Measurements from ENCODE around the gene ABCG1.
A peak's percentile ranks its signal among the peaks of the same experiment; 100 is the strongest.

The ABCG1 gene

DNA sequence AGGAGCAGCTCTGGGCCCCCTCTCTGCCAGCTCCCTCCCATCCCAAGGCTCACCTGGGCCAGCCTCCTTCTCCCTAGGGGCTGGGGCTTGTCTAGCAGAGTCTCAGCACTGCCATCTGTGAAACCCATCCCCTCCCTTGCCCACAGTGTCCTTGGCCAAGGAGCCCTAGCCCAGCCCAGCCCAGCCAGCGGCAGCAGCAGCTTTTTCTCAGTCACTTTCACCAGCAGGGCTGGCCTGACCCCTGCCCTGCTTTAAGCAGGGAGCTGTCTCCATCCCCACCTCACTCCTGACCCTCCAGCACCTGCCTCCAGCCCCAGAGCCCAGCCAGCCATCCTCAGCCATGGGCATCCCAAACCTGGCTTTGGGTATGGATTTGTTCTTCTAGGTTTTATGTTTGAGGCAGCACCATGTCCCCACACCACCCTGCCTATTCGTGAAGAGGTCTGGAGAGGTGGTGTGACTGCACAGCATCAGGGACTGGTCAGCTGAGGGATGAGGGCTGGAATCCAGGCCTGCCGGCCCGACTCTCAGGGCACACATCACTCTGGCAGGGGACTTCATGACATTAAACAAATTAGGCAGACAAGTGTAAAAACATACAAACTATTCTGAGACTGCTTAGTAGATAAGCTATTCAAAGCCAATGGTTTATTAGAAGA lies 36.1 kb upstream of the ABCG1 start:
- no peaks in the 10 kb centered on the region for H3K27me3 ChIP-seq (ENCODE audit: control insufficient read depth in 2 of 2, insufficient read depth in 2 of 2, low read length in 2 of 2)
- no peak overlapping the region for H3K4me3 ChIP-seq (ENCODE audit: low read length in 2 of 2)
- H3K27ac ChIP-seq (ENCODE audit: low read depth in 2 of 2, low read length in 2 of 2): no peak overlapping the region
- no peaks in the 10 kb centered on the region for H3K9me3 ChIP-seq (ENCODE audit: control insufficient read depth in 2 of 2, low read length in 2 of 2)
- peaks cover 6 to 9% of the 10 kb centered on the region in 2 donors for H3K4me1 ChIP-seq (ENCODE audit: control insufficient read depth in 2 of 2, insufficient read depth in 2 of 2, low read length in 2 of 2)
- H3K36me3 ChIP-seq (ENCODE audit: control insufficient read depth in 2 of 2, insufficient read depth in 2 of 2, low read length in 2 of 2): no peaks in the 10 kb centered on the region
- no peak overlapping the region for H3K9ac ChIP-seq (ENCODE audit: low read depth in 1 of 2, low read length in 2 of 2)

DNA sequence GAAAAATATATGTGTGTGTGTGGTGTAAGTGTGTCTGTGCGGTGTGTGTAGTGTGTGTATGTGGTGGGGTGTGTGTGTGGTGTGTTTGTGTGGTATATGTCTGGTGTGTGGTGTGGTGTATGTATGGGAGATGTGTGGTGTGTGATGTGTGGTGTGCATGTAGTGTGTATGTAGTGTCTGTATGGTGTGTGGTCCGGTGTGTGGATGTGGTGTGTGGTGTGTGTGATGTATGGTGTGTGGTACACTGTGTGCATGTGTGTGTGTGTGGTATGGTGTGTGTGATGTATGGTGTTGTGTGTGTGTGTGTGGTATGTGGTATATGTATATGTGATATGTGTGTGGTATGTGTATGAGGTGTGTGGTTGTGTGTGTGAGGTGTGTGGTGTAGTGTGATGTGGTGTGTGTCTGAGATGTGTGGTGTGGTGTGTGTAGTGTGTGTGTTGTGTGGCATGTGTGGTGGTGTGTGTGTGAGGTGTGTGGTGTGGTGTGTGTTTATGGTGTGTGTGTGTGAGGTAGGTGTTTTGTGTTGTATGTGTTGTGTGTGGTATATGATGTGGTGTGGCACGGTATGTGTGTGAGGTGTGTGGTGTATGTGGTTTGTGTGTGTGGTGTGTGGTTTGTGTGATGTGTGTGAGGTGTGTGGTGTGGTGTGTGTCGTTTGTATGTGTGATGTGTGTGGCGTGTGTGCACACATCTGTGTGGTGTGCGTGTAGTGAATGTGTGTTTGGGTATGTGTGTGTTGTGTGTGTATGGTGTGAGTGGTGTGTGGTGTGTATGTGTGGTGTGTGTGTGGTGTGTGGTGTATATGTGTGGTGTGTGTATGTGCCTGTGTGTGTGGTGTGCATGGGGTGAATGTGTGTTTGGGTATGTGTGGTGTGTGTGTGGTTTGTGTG lies 35.3 kb upstream of the ABCG1 start:
- no peaks in the 10 kb centered on the region for H3K9me3 ChIP-seq (ENCODE audit: control insufficient read depth in 2 of 2, low read length in 2 of 2)
- H3K4me3 ChIP-seq (ENCODE audit: low read length in 2 of 2): no peak overlapping the region
- no peak overlapping the region for H3K9ac ChIP-seq (ENCODE audit: low read depth in 1 of 2, low read length in 2 of 2)
- H3K27ac ChIP-seq (ENCODE audit: low read depth in 2 of 2, low read length in 2 of 2): no peak overlapping the region
- H3K4me1 ChIP-seq (ENCODE audit: control insufficient read depth in 2 of 2, insufficient read depth in 2 of 2, low read length in 2 of 2): peaks cover 9 to 11% of the 10 kb centered on the region in 2 donors
- H3K27me3 ChIP-seq (ENCODE audit: control insufficient read depth in 2 of 2, insufficient read depth in 2 of 2, low read length in 2 of 2): no peaks in the 10 kb centered on the region
- no peaks in the 10 kb centered on the region for H3K36me3 ChIP-seq (ENCODE audit: control insufficient read depth in 2 of 2, insufficient read depth in 2 of 2, low read length in 2 of 2)

DNA sequence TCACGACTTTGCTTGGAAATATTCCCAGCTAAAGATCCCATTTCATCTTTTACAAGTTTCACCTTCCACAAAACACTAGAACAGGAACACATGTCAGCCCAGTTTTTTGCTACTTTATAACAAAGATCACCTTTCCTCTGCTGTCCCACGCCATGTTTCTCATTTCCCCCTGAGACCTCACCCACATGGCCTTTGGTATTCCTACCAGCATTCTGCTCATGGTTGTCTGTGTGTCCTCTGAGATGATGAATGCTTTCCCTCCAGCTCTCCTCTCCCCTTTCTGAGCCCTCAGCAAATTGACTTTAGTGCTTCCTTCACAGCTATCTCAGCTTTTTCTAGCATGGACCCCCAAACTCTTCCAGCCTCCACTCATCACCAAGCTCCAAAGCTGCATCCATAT lies 32.3 kb upstream of the ABCG1 start:
- Histone ChIP-seq H3K36me3 (ENCODE audit: control insufficient read depth in 2 of 2, insufficient read depth in 2 of 2, low read length in 2 of 2) (no peaks in the 10 kb centered on the region), H3K9ac (ENCODE audit: low read depth in 1 of 2, low read length in 2 of 2) (no peak overlapping the region), H3K4me3 (ENCODE audit: low read length in 2 of 2) (no peak overlapping the region), H3K4me1 (ENCODE audit: control insufficient read depth in 2 of 2, insufficient read depth in 2 of 2, low read length in 2 of 2) (peaks cover 9 to 13% of the 10 kb centered on the region in 2 donors), H3K27ac (ENCODE audit: low read depth in 2 of 2, low read length in 2 of 2) (no peak overlapping the region), H3K9me3 (ENCODE audit: control insufficient read depth in 2 of 2, low read length in 2 of 2) (no peaks in the 10 kb centered on the region), H3K27me3 (ENCODE audit: control insufficient read depth in 2 of 2, insufficient read depth in 2 of 2, low read length in 2 of 2) (no peaks in the 10 kb centered on the region)

GRCh38 chr21:42187976-42188653 lies 30.8 kb upstream of the ABCG1 start:
- no peaks in the 10 kb centered on the region for H3K9me3 ChIP-seq (ENCODE audit: control insufficient read depth in 2 of 2, low read length in 2 of 2)
- H3K4me3 ChIP-seq (ENCODE audit: low read length in 2 of 2): peak overlapping the region in 1 of 2 donors; percentile 33
- peak overlapping the region; percentile 69 to 81 for H3K27ac ChIP-seq (ENCODE audit: low read depth in 2 of 2, low read length in 2 of 2)
- H3K4me1 ChIP-seq (ENCODE audit: control insufficient read depth in 2 of 2, insufficient read depth in 2 of 2, low read length in 2 of 2): peaks cover 13 to 14% of the 10 kb centered on the region in 2 donors
- H3K27me3 ChIP-seq (ENCODE audit: control insufficient read depth in 2 of 2, insufficient read depth in 2 of 2, low read length in 2 of 2): no peaks in the 10 kb centered on the region
- H3K36me3 ChIP-seq (ENCODE audit: control insufficient read depth in 2 of 2, insufficient read depth in 2 of 2, low read length in 2 of 2): no peaks in the 10 kb centered on the region
- peak overlapping the region in 1 of 2 donors; percentile 58 for H3K9ac ChIP-seq (ENCODE audit: low read depth in 1 of 2, low read length in 2 of 2)

DNA sequence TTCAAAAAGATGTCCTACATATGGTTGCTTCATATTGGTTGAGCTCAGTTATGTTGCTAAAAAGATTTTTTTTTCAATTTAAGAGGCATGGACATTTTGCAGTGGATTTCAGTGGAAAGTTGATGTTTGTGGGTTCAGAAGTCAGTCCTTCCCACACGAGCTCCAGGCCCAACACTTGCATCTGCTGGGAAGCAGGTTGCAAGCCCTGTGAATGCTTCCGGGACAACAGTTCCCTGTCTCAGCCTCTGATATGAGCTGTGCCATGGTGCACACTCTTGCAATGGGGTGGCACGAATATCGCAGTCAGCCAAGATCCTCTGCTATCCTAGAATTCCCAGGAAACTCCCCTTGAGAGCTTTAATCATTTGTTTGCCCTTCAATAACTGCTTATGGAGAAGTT lies 30.3 kb upstream of the ABCG1 start:
- no peaks in the 10 kb centered on the region for H3K27me3 ChIP-seq (ENCODE audit: control insufficient read depth in 2 of 2, insufficient read depth in 2 of 2, low read length in 2 of 2)
- H3K9ac ChIP-seq (ENCODE audit: low read depth in 1 of 2, low read length in 2 of 2): no peak overlapping the region
- H3K4me3 ChIP-seq (ENCODE audit: low read length in 2 of 2): no peak overlapping the region
- H3K9me3 ChIP-seq (ENCODE audit: control insufficient read depth in 2 of 2, low read length in 2 of 2): no peaks in the 10 kb centered on the region
- H3K27ac ChIP-seq (ENCODE audit: low read depth in 2 of 2, low read length in 2 of 2): peak overlapping the region; percentile 7 to 81
- peaks cover 15 to 17% of the 10 kb centered on the region in 2 donors for H3K4me1 ChIP-seq (ENCODE audit: control insufficient read depth in 2 of 2, insufficient read depth in 2 of 2, low read length in 2 of 2)
- H3K36me3 ChIP-seq (ENCODE audit: control insufficient read depth in 2 of 2, insufficient read depth in 2 of 2, low read length in 2 of 2): no peaks in the 10 kb centered on the region

GRCh38 chr21:42189431-42189830 lies 29.5 kb upstream of the ABCG1 start:
- no peak overlapping the region for H3K9ac ChIP-seq (ENCODE audit: low read depth in 1 of 2, low read length in 2 of 2)
- no peak overlapping the region for H3K4me3 ChIP-seq (ENCODE audit: low read length in 2 of 2)
- H3K36me3 ChIP-seq (ENCODE audit: control insufficient read depth in 2 of 2, insufficient read depth in 2 of 2, low read length in 2 of 2): no peaks in the 10 kb centered on the region
- no peaks in the 10 kb centered on the region for H3K9me3 ChIP-seq (ENCODE audit: control insufficient read depth in 2 of 2, low read length in 2 of 2)
- H3K4me1 ChIP-seq (ENCODE audit: control insufficient read depth in 2 of 2, insufficient read depth in 2 of 2, low read length in 2 of 2): peaks cover 15 to 18% of the 10 kb centered on the region in 2 donors
- H3K27me3 ChIP-seq (ENCODE audit: control insufficient read depth in 2 of 2, insufficient read depth in 2 of 2, low read length in 2 of 2): no peaks in the 10 kb centered on the region
- peak overlapping the region in 1 of 2 donors; percentile 9 for H3K27ac ChIP-seq (ENCODE audit: low read depth in 2 of 2, low read length in 2 of 2)

- H3K9me3 ChIP-seq (ENCODE audit: control insufficient read depth in 2 of 2, low read length in 2 of 2): no peaks in the 10 kb centered on the region
- H3K9ac ChIP-seq (ENCODE audit: low read depth in 1 of 2, low read length in 2 of 2): no peak overlapping the region
- H3K4me1 ChIP-seq (ENCODE audit: control insufficient read depth in 2 of 2, insufficient read depth in 2 of 2, low read length in 2 of 2): peaks cover 15 to 18% of the 10 kb centered on the region in 2 donors
- H3K4me3 ChIP-seq (ENCODE audit: low read length in 2 of 2): no peak overlapping the region
- H3K27me3 ChIP-seq (ENCODE audit: control insufficient read depth in 2 of 2, insufficient read depth in 2 of 2, low read length in 2 of 2): no peaks in the 10 kb centered on the region
- peak overlapping the region in 1 of 2 donors; percentile 9 for H3K27ac ChIP-seq (ENCODE audit: low read depth in 2 of 2, low read length in 2 of 2)
- H3K36me3 ChIP-seq (ENCODE audit: control insufficient read depth in 2 of 2, insufficient read depth in 2 of 2, low read length in 2 of 2): no peaks in the 10 kb centered on the region
Measured at GRCh38 chr21:42189860-42190485, 29.0 kb upstream of the ABCG1 start.

DNA sequence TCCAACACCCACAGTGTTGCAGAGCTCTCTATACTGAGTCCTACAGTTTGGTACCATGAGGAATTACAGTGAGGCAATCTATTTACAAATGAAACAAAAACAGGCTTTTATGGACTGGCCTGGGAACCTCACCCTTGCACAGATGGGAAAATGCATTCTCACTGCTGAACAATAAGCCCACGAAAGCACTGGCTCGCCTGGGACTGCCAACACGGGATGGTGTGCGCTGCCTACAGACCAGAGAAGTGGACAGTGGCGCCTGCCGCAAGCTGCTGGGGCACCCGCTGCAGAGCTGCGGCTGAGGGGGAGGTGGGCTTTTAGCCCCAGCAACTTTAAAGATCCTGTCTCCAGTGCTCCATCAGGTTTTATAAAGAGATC lies 28.5 kb upstream of the ABCG1 start:
- peaks cover 15 to 23% of the 10 kb centered on the region in 2 donors for H3K4me1 ChIP-seq (ENCODE audit: control insufficient read depth in 2 of 2, insufficient read depth in 2 of 2, low read length in 2 of 2)
- no peak overlapping the region for H3K4me3 ChIP-seq (ENCODE audit: low read length in 2 of 2)
- no peak overlapping the region for H3K27ac ChIP-seq (ENCODE audit: low read depth in 2 of 2, low read length in 2 of 2)
- no peaks in the 10 kb centered on the region for H3K9me3 ChIP-seq (ENCODE audit: control insufficient read depth in 2 of 2, low read length in 2 of 2)
- no peaks in the 10 kb centered on the region for H3K27me3 ChIP-seq (ENCODE audit: control insufficient read depth in 2 of 2, insufficient read depth in 2 of 2, low read length in 2 of 2)
- no peak overlapping the region for H3K9ac ChIP-seq (ENCODE audit: low read depth in 1 of 2, low read length in 2 of 2)
- no peaks in the 10 kb centered on the region for H3K36me3 ChIP-seq (ENCODE audit: control insufficient read depth in 2 of 2, insufficient read depth in 2 of 2, low read length in 2 of 2)

DNA sequence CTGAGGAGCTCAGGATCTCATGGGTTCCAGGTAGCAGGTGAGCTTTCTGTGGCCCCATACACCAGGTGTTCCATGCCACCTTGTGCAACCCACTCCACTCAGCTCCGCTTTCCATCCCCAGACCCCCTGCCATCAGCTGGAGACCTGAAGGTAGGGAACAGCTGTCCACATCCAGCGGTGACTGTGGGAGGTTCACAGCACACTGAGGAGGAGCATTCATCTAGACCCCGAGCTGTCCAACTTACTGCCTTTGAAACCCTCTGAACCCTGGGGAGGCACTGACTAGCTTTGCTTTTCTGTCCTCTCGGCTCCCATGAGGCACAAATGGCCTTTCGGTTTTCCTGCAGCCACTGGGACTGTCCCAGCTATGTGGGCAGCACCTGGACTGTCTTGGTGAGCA lies 27.9 kb upstream of the ABCG1 start:
- Histone ChIP-seq H3K9ac (ENCODE audit: low read depth in 1 of 2, low read length in 2 of 2) (no peak overlapping the region), H3K4me1 (ENCODE audit: control insufficient read depth in 2 of 2, insufficient read depth in 2 of 2, low read length in 2 of 2) (peaks cover 15 to 27% of the 10 kb centered on the region in 2 donors), H3K9me3 (ENCODE audit: control insufficient read depth in 2 of 2, low read length in 2 of 2) (no peaks in the 10 kb centered on the region), H3K4me3 (ENCODE audit: low read length in 2 of 2) (no peak overlapping the region), H3K36me3 (ENCODE audit: control insufficient read depth in 2 of 2, insufficient read depth in 2 of 2, low read length in 2 of 2) (no peaks in the 10 kb centered on the region), H3K27me3 (ENCODE audit: control insufficient read depth in 2 of 2, insufficient read depth in 2 of 2, low read length in 2 of 2) (no peaks in the 10 kb centered on the region), H3K27ac (ENCODE audit: low read depth in 2 of 2, low read length in 2 of 2) (no peak overlapping the region)
